HepG2 (cell line): ENCODE results near the gene MGAT1. TPM values are rescaled to one million over a fixed set of nuclear protein-coding genes. Genes with fewer than 3 reads are reported as not detected.
A peak's percentile ranks its signal among the peaks of the same experiment; 100 is the strongest.

ENCODE experiments used
- AKAP8 ChIP-seq: sonication (generic); formaldehyde crosslinking; IDR thresholded peaks from 2 replicates; pipeline ENCODE4 v1.5.1; 2020; ENCODE audit warnings: mild to moderate bottlenecking, missing genetic modification reagents
- ETV6 ChIP-seq: sonication (generic); formaldehyde crosslinking; conservative IDR thresholded peaks from 2 replicates; pipeline ENCODE4 v1.4.0; 2020; ENCODE audit warnings: missing genetic modification reagents
- FIP1L1 ChIP-seq: fragments of 200-400 bp; formaldehyde crosslinking; IDR thresholded peaks from 2 replicates; pipeline ENCODE4 v1.6.1; 2018; ENCODE audit warnings: low read depth, mild to moderate bottlenecking, low read length, moderate library complexity, borderline replicate concordance; ENCODE audit not compliant: insufficient read depth
- IKZF4 ChIP-seq: sonication (generic); formaldehyde crosslinking; IDR thresholded peaks from 2 replicates; pipeline ENCODE4 v1.5.1; 2020; ENCODE audit warnings: borderline replicate concordance, mild to moderate bottlenecking, low read depth, missing genetic modification reagents; ENCODE audit errors: not compliant biosample characterization
- IKZF5 ChIP-seq: IDR thresholded peaks from 2 replicates; pipeline ENCODE4 v1.6.1; 2018; ENCODE audit warnings: missing genetic modification reagents, mild to moderate bottlenecking, missing compliant biosample characterization
- KLF6 ChIP-seq: IDR thresholded peaks from 2 replicates; pipeline ENCODE4 v1.8.0; 2016; ENCODE audit warnings: missing biosample characterization, missing genetic modification reagents
- MNT ChIP-seq: fragments of 450-650 bp; IDR thresholded peaks from 2 replicates; pipeline ENCODE4 v1.6.1; 2016
- MTF1 ChIP-seq: sonication (generic); formaldehyde crosslinking; IDR thresholded peaks from 2 replicates; pipeline ENCODE4 v1.5.0; 2020; ENCODE audit warnings: missing genetic modification reagents
- NFATC3 ChIP-seq: sonication (generic); formaldehyde crosslinking; IDR thresholded peaks from 2 replicates; pipeline ENCODE4 v1.5.1; 2020; ENCODE audit warnings: mild to moderate bottlenecking, missing genetic modification reagents
- PAX8 ChIP-seq: sonication (generic); formaldehyde crosslinking; IDR thresholded peaks from 2 replicates; pipeline ENCODE4 v1.8.0; 2022; ENCODE audit warnings: mild to moderate bottlenecking, missing genetic modification reagents, borderline replicate concordance
- UBTF ChIP-seq: sonication (generic); formaldehyde crosslinking; IDR thresholded peaks from 2 replicates; pipeline ENCODE4 v1.4.0; 2020; ENCODE audit warnings: mild to moderate bottlenecking, missing genetic modification reagents
- ZBTB46 ChIP-seq: sonication (generic); formaldehyde crosslinking; IDR thresholded peaks from 2 replicates; pipeline ENCODE4 v1.4.0; 2020; ENCODE audit warnings: mild to moderate bottlenecking, missing genetic modification reagents, borderline replicate concordance
- ZFP82 ChIP-seq: sonication (generic); formaldehyde crosslinking; IDR thresholded peaks from 2 replicates; pipeline ENCODE4 v1.5.1; 2020; ENCODE audit warnings: mild to moderate bottlenecking, missing genetic modification reagents, borderline replicate concordance
- ZMYM2 ChIP-seq: sonication (generic); formaldehyde crosslinking; IDR thresholded peaks from 2 replicates; pipeline ENCODE4 v1.8.0; 2022; ENCODE audit warnings: mild to moderate bottlenecking, missing genetic modification reagents
- ZNF24 ChIP-seq: fragments of 450-650 bp; IDR thresholded peaks from 2 replicates; pipeline ENCODE4 v1.6.1; 2017; ENCODE audit warnings: antibody characterized with exemption, mild to moderate bottlenecking
- ZNF512 ChIP-seq: sonication (generic); formaldehyde crosslinking; IDR thresholded peaks from 2 replicates; pipeline ENCODE4 v1.4.0; 2020; ENCODE audit warnings: mild to moderate bottlenecking, missing genetic modification reagents
- ZNF589 ChIP-seq: sonication (generic); formaldehyde crosslinking; conservative IDR thresholded peaks from 2 replicates; pipeline ENCODE4 v1.8.0; 2022; ENCODE audit warnings: mild to moderate bottlenecking, moderate library complexity, missing genetic modification reagents
- ZNF773 ChIP-seq: sonication (generic); formaldehyde crosslinking; IDR thresholded peaks from 2 replicates; pipeline ENCODE4 v1.4.0; 2020; ENCODE audit warnings: missing genetic modification reagents, borderline replicate concordance
- ZNF790 ChIP-seq: sonication (generic); formaldehyde crosslinking; IDR thresholded peaks from 2 replicates; pipeline ENCODE4 v1.8.0; 2022; ENCODE audit warnings: missing genetic modification reagents, mild to moderate bottlenecking, borderline replicate concordance
- polyA plus RNA-seq, 8 experiments: library from polyadenylated mRNA; depleted of rRNA in 3 of 8; stranded (reverse) in 7 of 8; unstranded in 1 of 8; fragments of >200 nt; fragmentation: Illumina TruSeq in 4 of 8; extraction: Trizol in 4 of 8; gene quantifications; 2 replicates each; pipeline versions ENCODE4 v1.2.1 to v1.2.3, GENCODE V29; 2011 to 2016; ENCODE audit warnings: low read depth in 4 of 8, missing spikeins in 1 of 8, mixed read lengths in 1 of 8; ENCODE audit not compliant: insufficient read depth in 1 of 8
- total RNA-seq, 5 experiments: library from RNA; depleted of rRNA; stranded (reverse); fragments of >200 nt; fragmentation: Illumina TruSeq; extraction: Trizol; gene quantifications; 2 replicates each; pipeline ENCODE4 v1.2.3, GENCODE V29; 2016; ENCODE audit warnings: low read depth in 1 of 5

Gene MGAT1
- total and polyA plus RNA-seq, 2 of the 13 experiments (the other 11 are each of a cell fraction or from before 2014, with no cell fraction given), result 50.1 to 55.3 TPM

GRCh38 chr5:180810959-180811622, 8.5 kb upstream of the MGAT1 start (continued):
- TF ChIP-seq IKZF4 (CRISPR knock-in tag) (no peak), ZNF24 (no peak), ZNF773 (CRISPR knock-in tag) (0 out of 2 replicates have a peak, but pooled peaks have one; percentile 5), MTF1 (CRISPR knock-in tag) (no peak), NFATC3 (no peak), ZNF512 (no peak), KLF6 (CRISPR knock-in tag) (peak; percentile 4; the same call in 1 of the 2 replicates), ETV6 (no peak), UBTF (no peak), ZBTB46 (CRISPR knock-in tag) (no peak), MNT (no peak), FIP1L1 (no peak), ZFP82 (CRISPR knock-in tag) (no peak), ZNF589 (0 out of 2 replicates have a peak, but pooled peaks have one; percentile 27), AKAP8 (CRISPR knock-in tag) (peak; percentile 11; the same call in 1 of the 2 replicates), ZNF790 (CRISPR knock-in tag) (0 out of 2 replicates have a peak, but pooled peaks have one; percentile 50), PAX8 (no peak), IKZF5 (CRISPR knock-in tag) (no peak; the same call in 1 of the 2 replicates), ZMYM2 (CRISPR knock-in tag) (no peak)
